ENCODE results near the gene GCDH. TPM values are rescaled to one million over a fixed set of nuclear protein-coding genes. Genes with fewer than 3 reads are reported as not detected.
"Not testable (repeated sequence)": the region's sequence is repeated elsewhere in the genome, so short reads cannot be mapped to it uniquely, and the experiment has no call there.

GCDH gene
- total RNA-seq, 1 experiment from 2014 or later: 59.4 TPM

DNA sequence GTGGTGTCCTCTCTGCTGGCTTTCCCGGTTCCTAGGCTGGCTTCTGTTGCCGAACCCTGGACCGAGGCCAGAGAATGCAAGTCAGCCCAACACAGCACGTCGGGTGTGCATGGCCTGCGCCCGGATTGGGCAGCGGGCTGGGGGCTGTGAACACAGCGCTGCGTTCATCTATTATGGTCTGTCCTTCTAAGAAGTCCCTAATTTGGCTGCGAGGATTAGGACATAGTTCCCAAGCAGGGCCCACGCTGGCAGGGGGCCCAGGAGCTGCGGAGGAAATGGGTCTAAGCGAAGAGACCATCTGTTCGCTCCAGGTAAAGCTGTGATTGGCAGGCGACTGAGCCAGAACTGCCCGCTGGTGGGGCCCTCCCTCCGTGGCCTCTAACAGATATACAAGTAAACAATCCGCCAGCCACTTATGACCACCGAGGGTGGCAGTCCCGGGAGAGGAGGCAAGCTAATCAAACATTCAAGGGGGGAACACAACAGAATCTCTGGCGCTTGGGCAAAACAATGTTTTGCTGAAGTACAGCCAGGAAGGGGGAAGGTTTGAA is 22.1 kb downstream of the GCDH start:
- DNase-seq: peak; percentile 86
- H3K4me3 ChIP-seq (ENCODE audit: insufficient read depth, low read depth, low read length): no peak overlapping the region
- H3K36me3 ChIP-seq (replicated peaks; ENCODE audit: control insufficient read depth, insufficient read depth, low read length): no peaks in the 10 kb centered on the region
- H3K27me3 ChIP-seq (ENCODE audit: control insufficient read depth, insufficient read depth, low read length): peaks cover 2% of the 10 kb centered on the region

DNA sequence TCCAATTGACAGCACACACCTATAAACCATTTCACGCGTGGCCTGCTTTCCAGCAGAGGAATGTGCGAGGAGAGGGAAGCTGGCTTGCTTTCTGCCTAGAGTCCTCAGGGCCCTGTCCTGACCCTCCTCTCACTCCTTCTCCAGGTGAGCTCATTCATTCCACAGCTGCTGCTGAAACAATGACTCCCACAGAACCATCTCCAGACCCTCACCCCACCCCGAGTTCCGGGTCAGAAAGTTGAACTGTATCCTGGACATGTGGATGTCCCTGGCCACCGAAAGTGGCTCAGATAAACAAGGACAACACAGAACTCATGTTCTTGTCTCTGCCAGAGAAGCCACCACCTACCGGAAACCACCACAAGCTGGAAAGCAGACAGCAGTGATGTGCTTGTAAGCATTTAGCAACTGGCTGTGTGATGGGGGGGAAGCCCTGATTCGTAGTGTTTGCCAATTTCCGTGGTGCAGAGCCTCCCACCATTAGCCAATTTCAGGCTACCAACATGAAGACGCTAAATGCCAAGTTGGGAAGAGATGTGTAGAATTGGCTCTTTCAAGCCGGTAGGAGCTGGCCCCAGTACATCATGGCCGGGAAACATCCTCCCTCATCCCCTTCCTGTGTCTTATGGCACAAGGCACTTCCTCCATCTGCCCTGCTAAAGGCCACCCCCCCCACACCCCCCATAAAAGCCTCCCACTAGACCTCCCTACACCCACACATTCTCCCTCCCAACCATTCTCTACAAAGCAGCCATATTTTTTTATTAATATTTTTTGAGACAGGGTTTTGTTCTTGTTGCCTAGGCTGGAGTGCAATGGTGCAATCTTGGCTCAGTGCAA is 23.1 kb downstream of the GCDH start:
- no peak for DNase-seq
- Histone ChIP-seq H3K27me3 (ENCODE audit: control insufficient read depth, insufficient read depth, low read length) (peaks cover 11% of the 10 kb centered on the region), H3K36me3 (replicated peaks; ENCODE audit: control insufficient read depth, insufficient read depth, low read length) (no peaks in the 10 kb centered on the region), H3K4me3 (ENCODE audit: insufficient read depth, low read depth, low read length) (no peak overlapping the region)

DNA sequence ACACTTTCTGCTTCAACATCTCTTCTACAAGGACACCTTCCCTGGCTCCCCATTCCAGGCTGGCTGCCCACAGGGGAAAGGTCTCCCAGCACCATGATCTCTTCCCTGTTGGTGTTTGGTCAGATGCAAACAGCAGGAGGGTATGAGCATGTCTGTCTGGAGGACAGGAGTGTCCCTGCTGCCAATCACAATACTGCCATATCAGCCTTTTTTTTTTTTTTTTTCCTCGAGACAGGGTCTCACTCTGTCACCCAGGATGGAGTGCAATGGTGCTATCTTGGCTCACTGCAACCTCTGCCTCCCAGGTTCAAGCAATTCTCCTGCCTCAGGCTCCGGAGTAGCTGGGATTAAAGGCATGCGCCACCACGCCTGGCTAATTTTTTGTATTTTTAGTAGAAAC is 24.9 kb downstream of the GCDH start:
- not testable (repeated sequence) for DNase-seq; H3K4me3 ChIP-seq (ENCODE audit: insufficient read depth, low read depth, low read length); H3K36me3 ChIP-seq (replicated peaks; ENCODE audit: control insufficient read depth, insufficient read depth, low read length)
- H3K27me3 ChIP-seq (ENCODE audit: control insufficient read depth, insufficient read depth, low read length): peaks cover 11% of the 10 kb centered on the region

DNA sequence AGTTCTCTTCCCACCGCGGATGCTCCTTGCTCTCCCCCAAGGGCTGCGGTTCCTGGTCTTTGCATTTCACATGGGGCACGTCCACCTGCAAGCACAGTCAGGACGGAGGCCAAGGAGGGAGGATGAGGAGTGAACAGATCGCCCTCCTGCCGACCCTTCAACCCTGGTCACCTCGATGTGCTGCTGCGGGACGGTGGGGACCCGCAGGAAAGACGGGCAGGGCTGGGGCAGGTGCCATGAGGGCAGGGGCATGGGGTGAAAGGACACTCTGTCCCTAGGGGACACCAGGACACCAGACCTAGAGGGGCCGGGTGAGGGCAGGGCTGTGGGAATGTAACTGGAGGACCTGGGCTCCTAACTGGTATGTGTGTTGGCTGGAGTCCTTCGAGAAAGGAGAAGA is 27.3 kb downstream of the GCDH start:
- peaks cover 11% of the 10 kb centered on the region for H3K27me3 ChIP-seq (ENCODE audit: control insufficient read depth, insufficient read depth, low read length)
- H3K36me3 ChIP-seq (replicated peaks; ENCODE audit: control insufficient read depth, insufficient read depth, low read length): peaks cover 9% of the 10 kb centered on the region
- no peak overlapping the region for H3K4me3 ChIP-seq (ENCODE audit: insufficient read depth, low read depth, low read length)
- no peak for DNase-seq

DNA sequence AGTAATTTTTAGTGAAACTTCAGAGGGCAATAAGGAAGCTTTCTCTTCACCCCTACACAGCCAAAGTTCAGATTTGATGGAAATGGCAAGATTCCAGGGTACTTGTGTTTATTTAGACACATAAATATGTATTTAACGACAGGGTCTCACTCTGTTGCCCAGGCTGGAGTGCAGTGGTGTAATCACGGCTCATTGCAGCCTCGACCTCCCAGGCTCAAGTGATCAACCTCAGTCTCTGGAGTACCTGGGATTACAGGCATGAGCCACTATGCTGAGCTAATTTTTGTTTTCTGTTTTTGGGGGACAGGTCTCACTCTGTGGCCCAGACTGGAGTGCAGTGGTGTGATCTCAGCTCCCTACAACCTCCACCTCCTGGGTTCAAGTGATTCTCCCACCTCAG is 30.1 kb downstream of the GCDH start:
- Histone ChIP-seq H3K36me3 (replicated peaks; ENCODE audit: control insufficient read depth, insufficient read depth, low read length) (peaks cover 24% of the 10 kb centered on the region), H3K4me3 (ENCODE audit: insufficient read depth, low read depth, low read length) (no peak overlapping the region), H3K27me3 (ENCODE audit: control insufficient read depth, insufficient read depth, low read length) (peaks cover 11% of the 10 kb centered on the region)
- no peak for DNase-seq

DNA sequence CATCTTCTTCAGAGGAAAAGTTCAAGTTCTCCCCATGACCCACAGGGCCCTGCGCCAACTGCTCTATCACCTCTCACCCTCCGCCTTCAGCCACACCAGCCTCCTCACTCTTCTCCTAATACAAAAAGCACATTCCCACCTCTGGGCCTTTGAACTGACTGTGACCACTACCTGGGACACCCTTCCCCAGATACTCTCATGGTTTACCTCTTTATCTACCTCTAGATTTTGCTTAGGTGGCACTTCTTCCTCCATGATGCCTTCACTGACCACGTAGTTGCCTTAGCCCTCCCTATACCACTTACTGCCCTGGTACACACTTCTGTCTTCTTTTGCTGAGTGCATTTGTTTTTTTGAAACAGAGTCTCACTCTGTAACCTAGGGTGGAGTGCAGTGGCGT is 32.0 kb downstream of the GCDH start:
- H3K36me3 ChIP-seq (replicated peaks; ENCODE audit: control insufficient read depth, insufficient read depth, low read length): peaks cover 33% of the 10 kb centered on the region
- H3K4me3 ChIP-seq (ENCODE audit: insufficient read depth, low read depth, low read length): no peak overlapping the region
- H3K27me3 ChIP-seq (ENCODE audit: control insufficient read depth, insufficient read depth, low read length): peaks cover 11% of the 10 kb centered on the region
- DNase-seq: no peak

DNA sequence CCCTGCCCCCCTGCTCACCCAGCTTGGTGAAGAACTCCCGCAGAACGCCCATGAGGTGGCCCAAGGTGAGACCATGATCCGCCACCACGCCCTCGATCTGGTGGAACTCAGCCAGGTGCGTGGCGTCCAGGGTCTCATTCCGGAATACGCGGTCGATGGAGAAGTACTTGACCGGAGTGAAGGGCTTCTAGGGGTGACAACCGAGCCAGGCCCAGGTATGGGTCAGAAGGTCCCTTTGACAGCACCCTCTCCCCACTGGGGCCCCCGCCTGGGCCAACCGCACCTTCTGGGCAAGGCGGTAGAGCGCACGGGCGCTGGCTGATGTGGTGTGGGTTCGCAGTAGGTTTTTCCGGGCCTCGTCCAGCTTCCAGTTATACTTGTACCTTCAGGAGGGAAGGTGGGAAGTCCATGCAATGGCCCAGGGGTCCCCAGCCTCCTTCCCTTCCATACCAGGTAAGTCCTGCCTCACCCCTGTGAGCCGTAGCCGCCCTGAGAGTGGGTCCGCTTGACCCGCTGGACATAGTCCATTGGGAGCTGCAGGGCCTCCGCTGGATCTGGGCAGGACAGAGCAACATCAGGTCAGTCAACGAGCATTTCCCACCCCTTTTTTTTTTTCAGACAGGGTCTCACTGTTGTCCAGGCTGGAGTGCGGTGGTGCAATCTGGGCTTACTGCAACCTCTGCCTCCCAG is 33.8 kb downstream of the GCDH start:
- H3K4me3 ChIP-seq (ENCODE audit: insufficient read depth, low read depth, low read length): no peak overlapping the region
- no peaks in the 10 kb centered on the region for H3K27me3 ChIP-seq (ENCODE audit: control insufficient read depth, insufficient read depth, low read length)
- peak; percentile 28 for DNase-seq
- H3K36me3 ChIP-seq (replicated peaks; ENCODE audit: control insufficient read depth, insufficient read depth, low read length): peaks cover 45% of the 10 kb centered on the region

DNA sequence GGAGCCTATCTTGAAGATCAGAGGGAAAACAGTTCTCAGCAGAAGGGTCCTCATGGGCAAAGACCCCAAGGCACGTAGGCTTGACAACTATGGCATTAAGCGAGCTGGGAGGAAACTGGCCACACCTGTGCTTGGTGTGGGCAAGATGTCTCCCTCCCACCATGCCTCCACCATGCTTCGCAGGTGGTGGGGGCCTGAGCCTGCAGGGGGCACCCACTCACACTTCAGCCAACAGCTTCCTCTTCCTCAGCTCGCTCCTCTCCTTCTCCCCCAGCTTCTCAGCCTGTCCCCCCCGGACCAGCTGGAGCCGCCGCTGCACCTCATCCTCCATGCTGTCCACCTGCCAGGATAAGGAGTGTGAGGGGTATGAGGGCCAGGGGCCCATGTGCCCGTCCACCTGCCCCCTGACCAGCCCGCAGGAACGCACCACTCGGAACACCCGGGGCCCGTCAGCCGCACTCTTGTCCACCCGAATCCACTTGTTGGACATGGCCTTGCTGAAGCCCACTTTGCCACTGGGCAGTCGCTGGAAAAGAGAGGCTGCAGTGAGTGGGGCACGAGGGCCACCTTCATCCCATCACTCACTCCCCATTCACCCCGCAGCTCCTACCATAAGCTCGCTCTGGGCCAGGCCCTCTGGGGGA is 39.2 kb downstream of the GCDH start:
- H3K27me3 ChIP-seq (ENCODE audit: control insufficient read depth, insufficient read depth, low read length): no peaks in the 10 kb centered on the region
- H3K4me3 ChIP-seq (ENCODE audit: insufficient read depth, low read depth, low read length): no peak overlapping the region
- H3K36me3 ChIP-seq (replicated peaks; ENCODE audit: control insufficient read depth, insufficient read depth, low read length): peaks cover 33% of the 10 kb centered on the region
- no peak for DNase-seq

DNA sequence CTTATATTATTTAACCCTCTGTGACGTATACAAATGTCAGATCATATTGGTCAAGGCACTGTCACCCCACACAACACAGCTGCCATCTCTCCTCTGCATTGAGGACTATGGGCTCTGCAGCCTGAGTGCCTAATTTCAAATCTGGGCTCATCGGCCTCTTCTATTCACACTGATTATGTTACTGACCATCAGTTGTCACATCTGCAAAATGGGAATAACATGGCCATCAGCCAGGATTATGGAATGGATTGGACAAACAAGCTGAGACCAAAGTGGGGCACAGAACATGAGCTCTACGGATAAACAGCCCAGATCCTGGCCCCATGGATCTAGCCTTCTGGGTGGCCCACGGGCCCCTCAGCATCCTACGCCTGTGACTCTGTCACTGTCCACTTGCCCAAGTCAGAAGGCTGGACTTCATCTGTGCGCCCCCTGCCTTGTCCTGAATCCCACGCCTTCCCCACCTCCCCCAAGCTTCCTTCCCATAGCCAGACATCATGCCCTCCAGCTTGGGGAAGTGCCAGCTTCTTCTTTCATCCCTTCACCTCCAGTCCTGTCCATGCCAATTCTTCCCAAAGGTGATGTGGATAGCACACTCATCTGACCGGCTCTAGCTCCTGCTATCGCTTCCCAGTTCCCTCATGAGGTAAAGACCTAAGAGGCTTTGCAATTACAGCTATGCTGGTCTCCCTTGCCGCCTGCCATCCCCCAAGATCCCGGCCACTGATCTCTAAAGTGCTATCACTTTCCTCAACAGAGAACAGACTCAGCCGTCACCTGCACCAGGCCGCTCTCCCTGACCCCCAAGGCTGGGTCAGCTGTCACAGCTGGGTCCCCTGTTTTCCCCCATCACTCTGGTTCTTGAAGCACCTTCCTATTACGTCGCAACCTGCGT is 41.7 kb downstream of the GCDH start:
- Histone ChIP-seq H3K36me3 (replicated peaks; ENCODE audit: control insufficient read depth, insufficient read depth, low read length) (peaks cover 23% of the 10 kb centered on the region), H3K27me3 (ENCODE audit: control insufficient read depth, insufficient read depth, low read length) (no peaks in the 10 kb centered on the region), H3K4me3 (ENCODE audit: insufficient read depth, low read depth, low read length) (peak overlapping the region; percentile 99)
- DNase-seq: no peak

DNA sequence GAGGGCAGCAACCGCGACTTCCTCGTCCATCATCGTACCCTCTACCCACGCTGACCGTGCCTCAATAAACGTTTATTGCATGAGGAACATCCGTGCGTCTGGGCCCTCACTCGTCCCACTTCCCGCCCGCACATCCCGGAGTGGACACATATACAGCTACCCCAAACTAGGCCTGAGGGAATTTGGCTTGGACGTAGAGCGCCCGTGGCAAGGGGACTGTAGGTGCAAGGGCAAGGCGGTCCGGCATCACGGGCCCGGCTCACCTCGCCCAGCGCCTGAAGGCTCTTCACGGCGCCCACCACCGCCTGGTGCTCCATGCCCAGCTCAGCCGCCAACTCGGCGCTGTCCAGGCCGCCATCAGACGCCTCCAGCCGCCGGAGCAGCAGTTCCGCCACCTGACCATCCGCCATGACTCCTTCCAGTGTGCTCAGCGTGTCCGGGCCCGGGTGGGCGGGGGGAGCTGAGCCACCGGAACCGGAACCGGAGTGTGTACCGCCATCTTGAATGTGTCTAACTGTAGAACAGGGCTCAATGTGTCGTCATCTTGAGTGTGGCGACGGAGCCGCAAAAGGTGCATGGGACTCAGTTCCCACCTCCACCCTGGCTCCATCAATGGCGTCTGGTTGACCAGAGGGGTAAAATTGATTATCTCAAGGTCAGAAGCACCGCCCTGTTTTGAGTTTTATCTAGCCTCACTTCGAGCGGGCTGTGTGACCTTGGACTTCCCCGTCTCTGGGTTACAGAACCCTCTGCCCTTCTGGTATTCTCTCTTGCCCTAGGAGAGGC is 42.5 kb downstream of the GCDH start, which contains the start of gene FARSA:
Gene FARSA (minus strand): TSS at position 425 of the 786 bp plus-strand sequence. CDS start 15 bp downstream, at position 410.
- peak; percentile 96 for DNase-seq
- Histone ChIP-seq H3K27me3 (ENCODE audit: control insufficient read depth, insufficient read depth, low read length) (no peaks in the 10 kb centered on the region), H3K36me3 (replicated peaks; ENCODE audit: control insufficient read depth, insufficient read depth, low read length) (peaks cover 19% of the 10 kb centered on the region), H3K4me3 (ENCODE audit: insufficient read depth, low read depth, low read length) (peak within 1 kb of the TSS; percentile 99)

DNA sequence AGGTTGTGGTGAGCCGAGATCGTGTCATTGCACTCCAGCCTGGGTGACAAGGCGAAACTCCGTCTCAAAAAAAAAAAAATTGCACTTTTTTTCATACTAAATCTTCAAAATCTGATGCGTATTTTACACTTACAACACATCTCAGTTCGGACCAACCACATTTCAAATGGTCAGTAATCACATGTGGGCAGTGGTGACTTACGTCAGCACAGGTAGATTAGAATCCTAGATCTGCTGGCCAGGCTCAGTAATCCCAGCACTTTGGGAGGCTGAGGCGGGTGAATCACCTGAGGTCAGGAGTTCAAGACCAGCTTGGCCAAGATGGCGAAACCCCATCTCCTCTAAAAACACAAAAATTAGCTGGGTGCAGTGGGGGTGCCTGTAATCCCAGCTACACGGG is 44.1 kb downstream of the GCDH start:
- Histone ChIP-seq H3K4me3 (ENCODE audit: insufficient read depth, low read depth, low read length) (no peak overlapping the region), H3K27me3 (ENCODE audit: control insufficient read depth, insufficient read depth, low read length) (no peaks in the 10 kb centered on the region), H3K36me3 (replicated peaks; ENCODE audit: control insufficient read depth, insufficient read depth, low read length) (peaks cover 15% of the 10 kb centered on the region)
- no peak for DNase-seq

DNA sequence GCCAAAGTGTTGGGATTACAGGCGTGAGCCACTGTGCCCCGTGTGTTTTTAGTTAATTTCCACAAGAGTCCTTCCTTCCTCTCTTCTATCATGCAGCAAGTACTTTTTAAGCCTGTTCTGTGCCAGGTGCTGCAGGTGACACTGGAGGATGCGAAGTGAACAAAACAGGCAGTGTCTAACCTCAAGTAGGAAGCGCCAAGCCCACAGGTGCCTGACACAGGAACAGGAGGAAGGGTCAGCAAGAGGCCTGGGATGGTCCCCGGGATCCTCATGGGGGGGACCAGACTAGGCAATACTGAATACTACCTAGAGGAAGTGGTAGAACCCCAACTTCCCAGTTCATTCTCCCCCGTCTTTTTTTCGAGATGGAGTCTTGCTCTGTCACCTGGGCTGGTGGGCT is 45.6 kb downstream of the GCDH start:
- Histone ChIP-seq H3K36me3 (replicated peaks; ENCODE audit: control insufficient read depth, insufficient read depth, low read length) (peaks cover 23% of the 10 kb centered on the region), H3K4me3 (ENCODE audit: insufficient read depth, low read depth, low read length) (no peak overlapping the region), H3K27me3 (ENCODE audit: control insufficient read depth, insufficient read depth, low read length) (no peaks in the 10 kb centered on the region)
- DNase-seq: no peak

Data from H7 (cell line).